ENCODE data around the gene WDR88.

DNA sequence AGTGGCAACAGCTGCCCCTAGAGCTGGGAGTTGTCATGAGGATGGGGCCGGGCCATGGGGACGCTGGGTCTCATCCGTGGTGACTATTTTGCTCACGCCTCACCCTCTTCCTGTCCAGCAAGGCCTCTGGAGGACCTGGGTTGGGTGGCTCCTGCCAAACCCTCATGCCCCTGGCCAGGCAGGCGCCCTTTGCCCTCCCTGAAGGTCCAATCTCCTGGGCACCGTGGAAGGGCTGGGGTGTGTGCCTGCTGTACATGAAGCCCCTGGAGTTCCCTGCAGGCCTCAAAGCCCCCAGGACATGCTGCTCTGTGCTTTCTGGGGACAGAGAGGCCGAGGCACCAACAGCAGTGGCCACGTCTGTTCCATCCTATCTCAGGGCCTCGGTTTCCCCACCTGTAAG lies 76.0 kb downstream of the WDR88 start:
- TF ChIP-seq, protein P1, sequence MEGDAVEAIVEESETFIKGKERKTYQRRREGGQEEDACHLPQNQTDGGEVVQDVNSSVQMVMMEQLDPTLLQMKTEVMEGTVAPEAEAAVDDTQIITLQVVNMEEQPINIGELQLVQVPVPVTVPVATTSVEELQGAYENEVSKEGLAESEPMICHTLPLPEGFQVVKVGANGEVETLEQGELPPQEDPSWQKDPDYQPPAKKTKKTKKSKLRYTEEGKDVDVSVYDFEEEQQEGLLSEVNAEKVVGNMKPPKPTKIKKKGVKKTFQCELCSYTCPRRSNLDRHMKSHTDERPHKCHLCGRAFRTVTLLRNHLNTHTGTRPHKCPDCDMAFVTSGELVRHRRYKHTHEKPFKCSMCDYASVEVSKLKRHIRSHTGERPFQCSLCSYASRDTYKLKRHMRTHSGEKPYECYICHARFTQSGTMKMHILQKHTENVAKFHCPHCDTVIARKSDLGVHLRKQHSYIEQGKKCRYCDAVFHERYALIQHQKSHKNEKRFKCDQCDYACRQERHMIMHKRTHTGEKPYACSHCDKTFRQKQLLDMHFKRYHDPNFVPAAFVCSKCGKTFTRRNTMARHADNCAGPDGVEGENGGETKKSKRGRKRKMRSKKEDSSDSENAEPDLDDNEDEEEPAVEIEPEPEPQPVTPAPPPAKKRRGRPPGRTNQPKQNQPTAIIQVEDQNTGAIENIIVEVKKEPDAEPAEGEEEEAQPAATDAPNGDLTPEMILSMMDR (IDR thresholded peaks at IDR 0.05), result no peak
- TF ChIP-seq POLR2AphosphoS5 (IDR thresholded peaks at IDR 0.05; ENCODE audit: insufficient read depth in 1 of 2, low read depth in 1 of 2), result no peak

Measured in vagina (tissue), 2 donors.